ENCODE results near the gene GPANK1.

Gene GPANK1

DNA sequence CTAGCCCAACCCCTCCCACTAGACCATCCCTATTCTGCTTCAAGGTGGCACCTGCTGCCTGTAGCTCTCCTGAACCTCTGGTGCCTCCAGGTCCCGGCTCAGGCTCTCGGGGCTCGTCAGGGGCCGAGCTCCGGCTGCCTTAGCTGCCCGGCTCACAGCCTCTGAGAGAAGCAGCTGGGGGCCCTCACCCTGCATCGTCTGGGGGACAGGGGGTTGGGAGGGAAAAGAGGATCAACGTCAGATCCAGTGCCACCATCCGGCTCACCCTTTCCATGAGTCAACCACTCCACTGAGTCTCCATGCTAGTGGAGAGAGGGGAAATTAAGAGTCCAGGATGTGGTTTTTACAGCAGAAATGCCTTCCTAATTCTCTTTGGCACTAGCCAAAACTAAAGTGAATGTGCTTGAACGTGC, 25.3 kb downstream of the GPANK1 start:
- peak; percentile 84 for DNase-seq (ENCODE audit: low read depth)

DNA sequence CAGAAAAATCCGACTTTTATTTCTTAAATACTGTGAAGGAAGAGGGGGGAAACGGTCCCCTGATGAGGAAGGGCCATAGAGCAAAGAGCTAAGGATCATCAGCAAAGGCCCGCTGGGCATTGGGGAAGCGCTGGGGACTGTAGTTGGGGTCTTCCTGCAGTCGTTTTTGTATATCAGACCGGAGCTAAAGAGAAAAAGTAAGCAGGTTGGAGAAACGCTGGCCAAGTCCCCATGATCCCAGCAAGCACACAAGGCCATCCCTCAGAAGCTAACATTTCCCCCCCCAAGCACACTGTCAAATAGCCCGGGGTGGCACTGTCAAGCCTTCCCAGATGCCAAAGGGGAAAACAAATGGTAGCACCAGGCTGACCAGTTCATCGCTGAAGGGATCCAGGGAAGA, 25.8 kb downstream of the GPANK1 start:
- no peak for DNase-seq (ENCODE audit: low read depth)

DNA sequence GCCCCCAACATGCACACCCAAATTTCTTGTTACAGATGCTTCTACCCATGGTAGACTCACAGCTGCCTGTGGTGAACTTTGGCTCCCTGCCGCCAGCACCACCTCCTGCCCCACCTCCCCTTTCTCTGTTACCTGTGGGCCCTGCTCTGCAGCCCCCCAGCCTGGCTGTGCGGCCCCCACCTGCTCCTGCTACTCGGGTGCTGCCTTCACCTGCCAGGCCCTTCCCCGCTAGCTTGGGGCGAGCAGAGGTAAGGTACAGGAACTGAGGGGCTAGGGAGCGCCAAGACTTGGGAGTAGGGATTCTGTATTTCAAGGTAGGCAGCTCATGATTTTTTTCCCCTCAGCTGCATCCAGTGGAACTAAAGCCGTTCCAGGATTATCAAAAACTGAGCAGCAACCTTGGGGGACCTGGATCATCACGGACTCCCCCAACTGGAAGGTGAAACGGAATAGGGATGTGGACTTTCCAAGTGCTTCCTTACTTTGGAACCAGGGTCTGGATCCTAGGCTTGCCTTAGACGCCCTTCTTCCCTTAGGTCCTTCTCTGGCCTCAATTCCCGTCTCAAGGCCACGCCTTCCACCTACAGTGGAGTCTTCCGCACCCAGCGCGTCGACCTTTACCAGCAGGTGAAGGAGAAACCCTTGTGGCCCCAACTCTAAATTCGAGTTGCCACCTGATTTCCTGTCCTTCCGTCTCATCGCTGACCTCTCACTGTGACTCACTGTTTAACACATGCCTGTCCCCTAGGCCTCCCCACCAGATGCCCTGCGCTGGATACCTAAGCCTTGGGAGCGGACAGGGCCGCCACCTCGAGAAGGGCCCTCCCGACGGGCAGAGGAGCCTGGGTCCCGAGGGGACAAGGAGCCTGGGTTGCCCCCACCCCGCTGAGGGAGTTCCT, 27.9 kb downstream of the GPANK1 start:
- peak; percentile 54 for DNase-seq (ENCODE audit: low read depth)

DNA sequence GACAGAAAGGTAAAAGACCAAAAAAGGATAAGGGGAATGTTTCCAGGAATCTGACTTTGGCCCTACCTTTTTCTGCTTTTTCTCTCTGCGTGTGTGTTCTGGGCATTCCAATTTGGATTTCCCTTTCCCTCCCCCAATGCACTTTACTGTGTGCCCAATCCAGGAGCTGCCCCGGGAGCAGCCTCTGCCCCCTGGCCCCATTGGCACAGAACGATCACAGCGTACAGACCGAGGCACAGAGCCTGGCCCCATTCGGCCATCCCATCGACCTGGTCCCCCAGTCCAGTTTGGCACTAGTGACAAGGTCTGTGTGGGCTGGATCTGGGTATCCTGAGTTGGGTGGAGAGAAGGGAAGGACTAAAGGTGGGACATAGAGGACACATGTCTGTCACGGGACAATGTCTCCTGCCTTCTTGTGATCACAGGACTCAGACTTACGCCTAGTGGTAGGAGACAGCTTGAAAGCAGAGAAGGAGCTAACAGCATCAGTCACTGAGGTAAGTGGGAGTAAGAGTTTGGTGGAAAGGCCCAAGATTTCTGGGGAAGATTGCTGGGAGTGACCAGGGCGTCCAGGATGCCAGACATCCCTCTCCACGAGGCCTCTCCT, 29.7 kb downstream of the GPANK1 start:
- no peak for DNase-seq (ENCODE audit: low read depth)

DNA sequence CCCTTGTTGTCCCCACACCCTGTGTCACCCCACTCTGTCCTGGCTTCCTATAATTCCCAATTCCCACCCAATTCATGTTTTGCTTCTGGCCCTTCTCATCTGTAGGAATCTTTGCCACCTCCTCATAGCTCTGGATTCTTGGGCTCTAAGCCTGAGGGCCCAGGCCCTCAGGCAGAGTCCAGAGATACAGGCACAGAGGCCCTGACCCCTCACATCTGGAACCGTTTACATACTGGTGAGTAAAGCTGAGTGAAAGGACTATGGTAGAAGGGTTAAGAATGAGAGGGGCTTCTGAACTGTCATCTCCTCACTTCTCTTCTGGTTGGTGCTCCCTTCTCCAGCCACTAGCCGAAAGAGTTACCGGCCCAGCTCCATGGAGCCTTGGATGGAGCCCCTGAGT, 30.7 kb downstream of the GPANK1 start:
- peak; percentile 55 for DNase-seq (ENCODE audit: low read depth)

DNA sequence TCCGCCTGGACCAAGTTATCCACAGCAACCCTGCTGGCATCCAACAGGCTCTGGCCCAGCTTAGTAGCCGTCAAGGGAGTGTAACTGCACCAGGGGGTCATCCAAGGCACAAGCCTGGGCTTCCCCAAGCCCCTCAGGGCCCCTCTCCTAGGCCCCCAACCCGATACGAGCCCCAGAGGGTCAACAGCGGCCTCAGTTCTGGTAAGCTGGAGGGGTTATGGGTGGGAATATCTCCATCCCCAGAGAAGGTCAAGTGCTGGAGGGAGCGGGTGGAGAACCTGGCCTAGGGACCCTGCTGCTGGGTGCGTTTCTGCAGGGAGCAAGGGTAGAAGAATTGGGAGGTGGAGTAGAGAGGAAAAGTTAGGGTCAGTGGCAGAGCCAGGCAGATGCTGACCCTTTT, 31.4 kb downstream of the GPANK1 start:
- no peak for DNase-seq (ENCODE audit: low read depth)

DNA sequence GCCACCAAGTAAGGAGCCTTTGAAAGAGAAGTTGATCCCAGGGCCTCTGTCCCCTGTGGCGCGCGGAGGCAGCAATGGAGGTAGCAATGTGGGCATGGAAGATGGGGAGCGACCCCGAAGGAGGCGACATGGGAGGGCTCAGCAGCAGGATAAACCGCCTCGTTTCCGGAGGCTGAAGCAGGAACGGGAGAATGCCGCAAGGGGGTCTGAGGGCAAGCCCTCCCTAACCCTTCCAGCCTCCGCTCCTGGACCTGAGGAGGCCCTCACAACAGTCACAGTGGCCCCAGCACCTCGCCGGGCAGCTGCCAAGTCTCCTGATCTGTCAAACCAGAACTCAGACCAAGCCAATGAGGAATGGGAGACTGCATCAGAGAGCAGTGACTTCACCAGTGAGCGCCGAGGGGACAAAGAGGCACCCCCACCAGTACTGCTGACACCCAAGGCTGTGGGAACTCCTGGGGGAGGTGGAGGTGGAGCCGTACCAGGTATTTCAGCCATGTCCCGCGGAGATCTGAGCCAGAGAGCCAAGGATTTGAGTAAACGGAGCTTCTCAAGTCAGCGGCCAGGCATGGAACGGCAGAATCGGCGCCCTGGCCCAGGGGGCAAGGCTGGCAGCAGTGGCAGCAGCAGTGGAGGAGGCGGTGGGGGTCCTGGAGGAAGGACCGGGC, 32.4 kb downstream of the GPANK1 start:
- no peak for DNase-seq (ENCODE audit: low read depth)

DNA sequence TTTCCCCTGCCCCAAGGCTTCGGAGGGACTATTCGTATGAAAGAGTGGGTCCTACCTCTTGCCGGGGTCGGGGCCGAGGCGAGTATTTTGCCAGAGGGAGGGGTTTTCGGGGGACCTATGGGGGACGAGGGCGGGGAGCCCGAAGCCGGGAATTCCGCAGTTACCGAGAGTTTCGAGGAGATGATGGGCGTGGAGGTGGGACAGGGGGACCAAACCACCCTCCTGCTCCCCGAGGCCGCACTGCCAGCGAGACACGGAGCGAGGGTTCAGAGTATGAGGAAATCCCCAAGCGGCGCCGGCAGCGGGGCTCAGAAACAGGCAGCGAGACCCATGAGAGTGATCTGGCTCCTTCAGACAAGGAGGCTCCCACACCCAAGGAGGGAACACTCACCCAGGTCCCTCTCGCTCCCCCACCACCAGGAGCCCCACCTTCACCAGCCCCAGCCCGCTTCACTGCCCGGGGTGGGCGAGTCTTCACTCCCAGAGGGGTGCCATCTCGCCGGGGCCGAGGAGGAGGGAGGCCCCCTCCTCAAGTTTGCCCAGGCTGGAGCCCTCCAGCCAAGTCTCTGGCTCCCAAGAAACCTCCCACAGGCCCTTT, 33.0 kb downstream of the GPANK1 start:
- DNase-seq (ENCODE audit: low read depth): no peak

DNA sequence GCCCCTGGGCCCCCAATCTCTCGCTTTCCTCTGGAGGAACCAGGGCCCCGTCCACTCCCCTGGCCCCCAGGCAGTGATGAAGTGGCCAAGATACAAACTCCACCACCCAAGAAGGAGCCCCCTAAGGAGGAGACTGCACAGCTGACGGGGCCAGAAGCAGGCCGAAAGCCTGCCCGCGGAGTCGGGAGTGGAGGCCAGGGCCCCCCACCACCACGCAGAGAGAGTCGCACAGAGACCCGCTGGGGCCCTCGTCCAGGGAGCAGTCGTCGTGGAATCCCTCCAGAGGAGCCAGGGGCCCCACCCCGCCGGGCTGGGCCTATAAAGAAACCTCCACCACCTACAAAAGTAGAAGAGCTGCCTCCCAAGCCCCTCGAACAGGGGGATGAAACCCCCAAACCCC, 33.6 kb downstream of the GPANK1 start:
- DNase-seq (ENCODE audit: low read depth): no peak

DNA sequence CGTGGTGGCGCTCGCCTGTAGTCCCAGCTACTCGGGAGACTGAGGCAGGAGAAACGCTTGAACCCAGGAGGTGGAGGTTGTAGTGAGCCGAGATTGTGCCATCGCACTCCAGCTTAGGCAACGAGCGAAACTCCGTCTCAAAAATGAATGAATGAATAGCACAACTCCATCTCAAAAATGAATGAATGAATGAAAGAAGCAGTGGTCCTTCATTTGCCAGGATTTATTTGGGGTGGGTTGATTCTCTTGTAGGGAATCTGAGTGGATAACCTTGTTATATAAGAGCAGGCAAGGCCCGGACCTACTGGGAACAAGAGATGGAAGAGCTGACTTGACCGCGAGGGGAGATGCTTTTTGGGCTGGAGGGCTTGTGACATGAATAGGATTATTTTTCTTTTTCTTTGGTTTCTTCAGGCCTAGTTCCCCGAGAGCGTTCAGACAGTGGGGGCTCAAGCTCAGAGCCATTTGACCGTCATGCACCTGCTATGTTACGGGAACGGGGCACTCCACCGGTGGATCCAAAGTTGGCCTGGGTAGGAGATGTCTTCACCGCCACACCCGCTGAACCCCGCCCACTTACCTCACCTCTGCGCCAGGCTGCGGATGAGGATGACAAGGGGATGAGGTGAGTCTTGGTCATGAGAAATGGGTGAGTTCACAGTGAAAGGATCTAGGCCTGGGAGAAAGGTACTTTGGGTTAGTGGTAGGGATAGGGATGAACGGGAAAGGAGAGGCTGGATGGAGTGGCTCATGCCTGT, 34.4 kb downstream of the GPANK1 start:
- DNase-seq (ENCODE audit: low read depth): no peak

DNA sequence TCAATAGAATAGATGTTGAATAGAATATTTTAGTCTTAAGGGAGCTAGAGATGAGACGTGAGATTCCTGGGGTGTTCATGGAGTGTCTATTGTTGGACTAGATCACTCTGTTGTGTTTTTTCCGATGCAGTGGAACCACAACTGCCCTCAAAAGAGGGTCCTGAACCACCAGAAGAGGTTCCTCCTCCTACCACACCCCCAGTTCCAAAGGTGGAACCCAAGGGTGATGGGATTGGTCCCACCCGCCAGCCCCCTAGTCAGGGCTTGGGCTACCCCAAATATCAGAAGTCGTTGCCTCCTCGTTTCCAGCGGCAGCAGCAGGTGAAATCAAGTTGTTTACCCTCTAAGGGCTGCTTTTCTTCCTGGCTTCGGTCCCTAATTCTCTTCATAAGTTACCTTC, 35.8 kb downstream of the GPANK1 start:
- no peak for DNase-seq (ENCODE audit: low read depth)

DNA sequence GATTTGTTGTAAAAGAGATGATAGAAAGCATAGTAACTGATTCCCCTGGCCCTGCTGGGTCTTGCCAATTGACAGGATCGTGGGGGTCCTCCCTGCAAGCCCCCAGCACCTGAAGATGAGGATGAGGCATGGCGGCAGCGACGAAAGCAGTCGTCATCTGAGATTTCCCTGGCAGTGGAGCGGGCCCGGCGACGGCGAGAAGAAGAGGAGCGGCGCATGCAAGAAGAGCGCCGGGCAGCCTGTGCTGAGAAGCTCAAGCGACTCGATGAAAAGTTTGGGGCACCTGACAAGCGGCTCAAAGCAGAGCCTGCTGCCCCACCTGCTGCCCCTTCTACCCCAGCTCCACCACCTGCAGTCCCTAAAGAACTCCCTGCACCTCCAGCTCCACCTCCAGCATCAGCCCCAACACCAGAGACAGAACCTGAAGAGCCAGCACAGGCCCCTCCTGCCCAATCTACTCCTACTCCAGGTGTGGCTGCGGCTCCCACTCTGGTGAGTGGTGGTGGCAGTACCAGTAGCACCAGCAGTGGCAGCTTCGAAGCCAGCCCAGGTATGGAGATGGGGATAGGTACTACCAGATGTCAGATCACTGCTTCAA, 37.0 kb downstream of the GPANK1 start:
- DNase-seq (ENCODE audit: low read depth): no peak

DNA sequence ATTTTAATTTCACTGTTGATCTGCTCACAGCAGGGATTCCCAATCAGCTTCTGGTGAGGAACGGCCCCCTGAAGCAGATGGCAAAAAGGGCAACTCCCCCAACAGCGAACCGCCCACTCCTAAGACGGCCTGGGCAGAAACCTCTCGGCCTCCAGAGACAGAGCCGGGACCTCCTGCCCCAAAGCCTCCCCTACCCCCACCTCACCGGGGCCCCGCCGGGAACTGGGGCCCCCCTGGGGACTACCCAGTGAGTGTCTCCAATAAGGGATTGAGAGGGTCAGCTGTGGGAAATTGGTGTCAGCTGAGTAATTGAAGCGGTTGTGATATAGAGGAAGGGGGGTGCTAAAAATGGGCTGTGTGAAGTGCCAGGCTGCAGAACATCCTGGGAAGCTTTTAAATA, 37.8 kb downstream of the GPANK1 start:
- DNase-seq (ENCODE audit: low read depth): no peak

DNA sequence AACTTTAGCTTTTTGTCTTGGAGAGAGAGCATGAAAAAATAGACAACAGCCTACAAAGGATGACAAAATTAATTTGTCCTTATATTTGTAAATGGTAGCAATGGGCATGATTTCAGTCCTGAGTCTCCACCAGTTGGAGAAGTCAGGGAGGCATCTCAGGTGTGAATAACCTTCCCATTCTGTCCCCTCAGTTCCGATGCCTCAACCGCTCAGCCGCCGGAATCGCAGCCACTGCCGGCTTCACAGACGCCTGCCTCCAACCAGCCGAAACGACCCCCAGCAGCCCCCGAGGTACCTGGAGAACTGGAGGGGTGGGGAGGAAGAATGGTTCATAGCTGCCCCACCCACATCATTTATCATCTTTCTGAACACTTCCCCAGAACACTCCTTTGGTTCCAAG, 40.7 kb downstream of the GPANK1 start:
- no peak for DNase-seq (ENCODE audit: low read depth)

DNA sequence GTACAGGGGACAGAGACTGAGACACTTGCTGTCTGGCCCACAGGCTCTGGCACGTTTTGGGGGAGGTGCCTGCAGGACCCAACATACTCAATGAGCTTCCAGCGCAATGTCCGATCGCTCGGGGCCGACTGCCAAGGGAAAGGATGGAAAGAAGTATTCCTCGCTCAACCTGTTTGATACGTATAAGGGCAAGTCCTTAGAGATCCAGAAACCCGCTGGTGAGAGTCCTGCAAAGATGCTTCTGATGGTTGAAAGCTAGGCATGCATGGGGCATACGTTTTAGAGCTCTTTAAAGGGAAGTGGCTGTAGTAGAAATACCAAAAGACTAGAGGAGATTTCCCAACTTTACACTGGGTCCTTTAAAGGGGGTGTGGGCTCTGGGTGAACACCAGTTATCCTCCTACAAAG, 42.1 kb downstream of the GPANK1 start:
- no peak for DNase-seq (ENCODE audit: low read depth)

DNA sequence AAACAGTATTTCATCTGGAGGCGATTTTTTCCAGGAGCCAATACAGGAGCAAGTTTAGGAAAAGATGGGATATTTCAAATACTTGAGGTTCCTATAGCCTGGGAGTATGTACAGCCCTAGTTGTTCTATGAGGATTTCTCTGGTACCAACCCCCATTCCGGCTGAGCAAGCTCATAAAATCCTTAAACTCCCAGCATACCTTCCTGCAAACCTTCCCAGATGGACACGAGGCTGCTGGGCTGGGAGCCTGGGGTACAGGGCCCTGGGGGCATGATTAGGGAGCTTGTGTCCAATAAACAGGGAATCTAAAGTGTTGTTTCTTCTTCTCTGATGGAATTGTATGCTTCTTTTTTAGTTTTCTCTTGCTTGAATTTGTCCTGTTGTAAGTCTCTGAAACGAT, 42.8 kb downstream of the GPANK1 start:
- DNase-seq (ENCODE audit: low read depth): no peak

DNA sequence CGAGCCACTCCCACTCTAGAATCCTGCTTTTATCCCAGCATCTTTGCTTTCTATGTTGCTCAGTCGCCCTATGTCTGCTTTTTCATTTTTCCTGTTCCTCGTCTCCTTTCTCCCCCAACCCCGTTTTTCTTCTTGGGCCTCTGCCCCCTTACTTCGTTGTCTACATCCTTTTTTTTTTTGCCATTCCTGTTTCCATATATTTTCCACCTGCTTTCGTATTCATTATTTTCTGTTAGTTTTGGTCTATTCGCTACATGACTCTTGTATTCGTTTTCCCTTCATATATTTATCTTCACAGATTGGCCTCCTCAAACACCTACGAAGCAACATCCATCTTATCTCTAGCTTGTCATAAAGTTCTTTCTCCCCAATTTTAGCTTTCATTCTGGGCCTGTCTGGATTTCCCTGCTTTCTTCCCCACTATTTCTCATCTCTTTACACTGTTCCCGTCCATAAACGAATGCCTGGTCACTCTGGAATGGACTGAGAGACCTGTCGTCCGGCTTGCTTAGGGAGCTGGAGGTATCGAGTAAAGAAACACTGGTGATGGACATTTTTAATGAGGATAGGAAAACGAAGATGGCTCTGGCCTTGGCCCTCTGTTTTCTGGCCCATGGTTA, 43.4 kb downstream of the GPANK1 start:
- no peak for DNase-seq (ENCODE audit: low read depth)

DNA sequence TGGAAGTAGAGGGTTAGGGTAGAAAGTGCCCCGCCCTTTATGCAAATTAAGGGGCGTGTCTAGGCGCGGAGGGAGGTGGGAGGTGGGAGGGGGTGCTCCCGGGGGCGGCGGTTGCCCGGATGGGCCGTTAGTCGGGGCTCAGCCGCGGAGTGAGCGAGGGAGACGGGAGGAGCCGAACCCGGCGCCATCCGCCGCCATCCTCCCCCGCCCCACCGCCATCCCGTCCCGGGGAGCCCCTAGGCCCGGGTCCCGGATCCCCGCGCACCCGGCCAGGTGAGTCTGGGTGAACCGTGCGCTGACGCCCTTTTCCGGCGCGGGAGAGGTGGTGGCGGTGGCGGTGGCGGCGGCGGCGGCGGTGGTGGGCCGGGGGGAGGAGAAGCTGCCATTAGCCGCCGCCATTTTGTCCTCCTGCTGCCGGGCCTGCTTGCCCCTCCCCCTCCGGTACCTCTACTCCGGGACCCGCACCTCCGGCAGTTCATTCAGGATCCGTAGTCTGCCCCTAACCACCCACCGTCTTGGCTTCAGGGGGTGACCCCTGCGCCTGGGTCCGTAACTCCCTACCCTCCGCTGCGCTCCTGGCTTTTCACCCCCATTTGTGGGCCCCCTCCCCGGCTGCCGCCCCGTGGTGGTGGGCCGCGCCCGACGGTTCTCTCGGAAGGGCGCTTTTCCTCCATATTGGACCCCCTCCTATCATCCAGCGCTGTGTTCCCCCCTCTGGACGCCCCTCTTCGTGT, 44.0 kb downstream of the GPANK1 start, which contains the start of gene PRRC2A:
Gene PRRC2A, plus strand, starts transcription at position 130 of the 734 bp plus-strand sequence. CDS start 2,075 bp downstream, outside the sequence.
- DNase-seq (ENCODE audit: low read depth): peak; percentile 87

DNA sequence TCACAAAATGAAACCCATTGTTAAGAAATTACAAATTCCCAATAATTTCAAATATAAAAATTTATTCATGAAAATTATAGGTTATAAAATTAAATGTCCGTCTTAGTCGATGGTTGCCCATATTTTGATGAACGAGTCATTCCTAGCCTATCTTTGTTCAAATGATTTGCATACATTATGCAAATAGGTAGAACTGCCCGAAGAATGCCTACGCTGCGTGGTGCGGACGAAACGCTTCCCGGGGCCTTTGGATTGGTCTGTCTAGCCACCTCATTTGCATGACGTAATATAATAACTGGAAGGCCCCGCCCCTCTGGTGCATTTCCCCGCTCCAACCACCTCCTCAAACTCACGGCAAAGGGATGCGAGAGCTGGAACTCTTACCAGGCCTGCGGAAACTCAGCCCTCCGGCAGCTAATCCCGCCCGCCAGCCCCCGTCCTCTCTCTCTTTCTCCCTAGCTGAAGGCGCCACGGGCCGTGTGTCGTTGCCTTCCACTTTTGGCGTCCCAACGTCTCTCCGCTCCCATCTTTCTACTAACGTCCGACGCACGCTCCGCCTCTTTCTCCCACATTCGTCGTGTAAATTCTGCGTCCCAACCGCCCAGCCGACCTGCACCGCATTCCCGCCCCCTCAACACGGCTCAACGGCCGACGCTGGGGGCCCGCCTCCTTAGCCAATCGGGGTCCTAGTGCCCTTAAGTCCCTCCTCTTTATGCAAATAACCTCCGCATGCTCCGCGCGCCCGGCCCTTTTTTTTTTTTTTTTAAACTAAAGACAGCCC, 44.8 kb downstream of the GPANK1 start:
- DNase-seq (ENCODE audit: low read depth): peak; percentile 100
